ENCODE results near the gene NXPH4. TPM values are rescaled to one million over a fixed set of nuclear protein-coding genes. Genes with fewer than 3 reads are reported as not detected.

NXPH4 gene
- total and polyA plus RNA-seq, 9 donors, result 0.13 to 0.20 TPM; not detected in 7

DNA sequence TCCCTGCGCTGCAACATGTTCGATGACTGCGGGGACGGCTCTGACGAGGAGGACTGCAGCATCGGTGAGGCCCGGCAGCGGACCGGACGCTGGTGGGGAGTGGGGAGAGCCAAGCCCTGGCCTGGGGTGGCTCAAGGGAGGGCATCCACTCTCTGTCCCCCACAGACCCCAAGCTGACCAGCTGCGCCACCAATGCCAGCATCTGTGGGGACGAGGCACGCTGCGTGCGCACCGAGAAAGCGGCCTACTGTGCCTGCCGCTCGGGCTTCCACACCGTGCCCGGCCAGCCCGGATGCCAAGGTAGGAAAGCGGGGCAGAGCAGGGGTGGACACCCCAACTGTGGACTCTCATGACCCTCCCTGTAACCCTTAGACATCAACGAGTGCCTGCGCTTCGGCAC, 11.4 kb upstream of the NXPH4 start:
- no peak for DNase-seq
- Histone ChIP-seq H3K27ac (no peak overlapping the region), H3K27me3 (no peaks in the 10 kb centered on the region), H3K4me1 (ENCODE audit: insufficient read depth) (no peaks in the 10 kb centered on the region), H3K4me3 (no peak overlapping the region), H3K36me3 (no peaks in the 10 kb centered on the region), H3K9me3 (no peaks in the 10 kb centered on the region)
- intact Hi-C loops (cut with DNase I), result no loop called here
- TF ChIP-seq, protein P1, sequence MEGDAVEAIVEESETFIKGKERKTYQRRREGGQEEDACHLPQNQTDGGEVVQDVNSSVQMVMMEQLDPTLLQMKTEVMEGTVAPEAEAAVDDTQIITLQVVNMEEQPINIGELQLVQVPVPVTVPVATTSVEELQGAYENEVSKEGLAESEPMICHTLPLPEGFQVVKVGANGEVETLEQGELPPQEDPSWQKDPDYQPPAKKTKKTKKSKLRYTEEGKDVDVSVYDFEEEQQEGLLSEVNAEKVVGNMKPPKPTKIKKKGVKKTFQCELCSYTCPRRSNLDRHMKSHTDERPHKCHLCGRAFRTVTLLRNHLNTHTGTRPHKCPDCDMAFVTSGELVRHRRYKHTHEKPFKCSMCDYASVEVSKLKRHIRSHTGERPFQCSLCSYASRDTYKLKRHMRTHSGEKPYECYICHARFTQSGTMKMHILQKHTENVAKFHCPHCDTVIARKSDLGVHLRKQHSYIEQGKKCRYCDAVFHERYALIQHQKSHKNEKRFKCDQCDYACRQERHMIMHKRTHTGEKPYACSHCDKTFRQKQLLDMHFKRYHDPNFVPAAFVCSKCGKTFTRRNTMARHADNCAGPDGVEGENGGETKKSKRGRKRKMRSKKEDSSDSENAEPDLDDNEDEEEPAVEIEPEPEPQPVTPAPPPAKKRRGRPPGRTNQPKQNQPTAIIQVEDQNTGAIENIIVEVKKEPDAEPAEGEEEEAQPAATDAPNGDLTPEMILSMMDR (IDR thresholded peaks at IDR 0.05), result no peak
- TF ChIP-seq EP300 (IDR thresholded peaks at IDR 0.05), result no peak
- TF ChIP-seq POLR2A (IDR thresholded peaks at IDR 0.05), result no peak
- WGBS, 3 donors, result 86 to 88% (median 88%) methylated on average over 26 of the region's 26 CpGs

DNA sequence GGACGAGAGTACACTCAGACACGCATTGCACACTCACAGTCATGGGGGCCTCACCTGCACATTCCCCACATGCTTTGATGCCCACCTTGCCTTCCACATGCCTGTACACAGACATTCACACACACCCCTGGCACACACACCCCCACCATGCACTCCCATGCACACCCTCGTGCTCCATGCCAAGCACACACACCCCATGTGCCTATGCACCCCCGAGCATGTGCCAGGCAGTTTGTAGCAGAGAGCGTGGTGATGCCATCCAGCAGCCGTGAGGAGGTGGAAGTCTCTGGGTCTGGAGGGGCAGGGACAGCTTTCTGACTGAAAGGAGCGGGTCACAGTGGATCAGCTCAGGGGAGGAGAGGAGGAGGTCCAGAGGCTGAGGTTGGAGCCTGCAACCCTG, 10.7 kb upstream of the NXPH4 start:
- intact Hi-C loops (cut with DNase I), result no loop called here
- TF ChIP-seq, protein P1 (IDR thresholded peaks at IDR 0.05), result no peak
- no peak for TF ChIP-seq POLR2A (IDR thresholded peaks at IDR 0.05)
- no peak for TF ChIP-seq EP300 (IDR thresholded peaks at IDR 0.05)
- no peak for DNase-seq
- 80 to 85% (median 84%) methylated on average over 7 of the region's 7 CpGs for WGBS, 3 donors
- no peaks in the 10 kb centered on the region for H3K9me3 ChIP-seq
- no peaks in the 10 kb centered on the region for H3K36me3 ChIP-seq
- H3K4me1 ChIP-seq (ENCODE audit: insufficient read depth), result no peaks in the 10 kb centered on the region
- H3K27me3 ChIP-seq, result no peaks in the 10 kb centered on the region
- no peak overlapping the region for H3K27ac ChIP-seq
- no peak overlapping the region for H3K4me3 ChIP-seq

DNA sequence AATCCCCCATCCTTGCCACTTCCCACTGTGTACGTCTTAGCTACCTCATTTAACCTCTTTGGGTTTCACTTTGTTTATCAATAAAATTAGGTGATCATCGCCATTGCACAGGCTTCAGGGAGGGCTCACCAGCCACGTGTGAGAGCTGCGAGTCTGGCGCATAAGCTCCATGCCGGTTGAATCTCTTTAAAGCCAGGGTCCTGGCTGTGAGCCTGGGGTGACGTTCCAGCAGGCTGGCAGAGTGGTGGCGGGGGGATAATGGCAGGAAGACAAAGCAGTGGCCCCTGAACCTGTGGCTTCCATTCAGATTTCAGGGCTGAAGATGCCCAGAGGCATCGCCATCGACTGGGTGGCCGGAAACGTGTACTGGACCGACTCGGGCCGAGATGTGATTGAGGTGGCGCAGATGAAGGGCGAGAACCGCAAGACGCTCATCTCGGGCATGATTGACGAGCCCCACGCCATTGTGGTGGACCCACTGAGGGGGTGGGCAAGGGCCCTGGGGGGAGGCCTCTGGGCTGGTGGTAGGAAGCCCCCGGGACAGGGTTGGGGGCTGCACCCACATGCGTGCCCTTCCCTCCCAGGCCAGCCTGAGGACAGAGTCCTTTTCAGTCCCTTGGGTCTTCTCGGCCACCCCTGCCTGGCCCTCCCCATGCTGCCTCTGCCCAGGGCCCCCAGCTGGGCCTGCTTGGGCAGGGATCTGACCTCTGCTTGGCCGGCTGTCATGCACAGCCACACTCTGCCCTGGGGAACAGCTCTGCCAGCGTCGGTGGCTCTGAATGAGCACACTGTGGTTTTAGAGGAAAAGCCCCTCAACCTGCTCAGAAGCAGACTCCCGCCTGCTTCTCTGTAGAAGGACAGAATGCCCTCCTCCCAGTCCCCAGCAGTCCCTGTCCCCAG, 8.6 kb upstream of the NXPH4 start:
- Histone ChIP-seq H3K9me3 (no peaks in the 10 kb centered on the region), H3K27me3 (no peaks in the 10 kb centered on the region), H3K4me3 (no peak overlapping the region), H3K27ac (no peak overlapping the region), H3K4me1 (ENCODE audit: insufficient read depth) (no peaks in the 10 kb centered on the region), H3K36me3 (no peaks in the 10 kb centered on the region)
- DNase-seq, result no peak
- TF ChIP-seq POLR2A (IDR thresholded peaks at IDR 0.05) (no peak), EP300 (IDR thresholded peaks at IDR 0.05) (no peak)
- TF ChIP-seq, protein P1 (IDR thresholded peaks at IDR 0.05), result no peak
- WGBS, 3 donors, result 81 to 89% (median 84%) methylated on average over 28 to 29 of the region's 29 CpGs
- intact Hi-C loops (cut with DNase I), result no loop called here

DNA sequence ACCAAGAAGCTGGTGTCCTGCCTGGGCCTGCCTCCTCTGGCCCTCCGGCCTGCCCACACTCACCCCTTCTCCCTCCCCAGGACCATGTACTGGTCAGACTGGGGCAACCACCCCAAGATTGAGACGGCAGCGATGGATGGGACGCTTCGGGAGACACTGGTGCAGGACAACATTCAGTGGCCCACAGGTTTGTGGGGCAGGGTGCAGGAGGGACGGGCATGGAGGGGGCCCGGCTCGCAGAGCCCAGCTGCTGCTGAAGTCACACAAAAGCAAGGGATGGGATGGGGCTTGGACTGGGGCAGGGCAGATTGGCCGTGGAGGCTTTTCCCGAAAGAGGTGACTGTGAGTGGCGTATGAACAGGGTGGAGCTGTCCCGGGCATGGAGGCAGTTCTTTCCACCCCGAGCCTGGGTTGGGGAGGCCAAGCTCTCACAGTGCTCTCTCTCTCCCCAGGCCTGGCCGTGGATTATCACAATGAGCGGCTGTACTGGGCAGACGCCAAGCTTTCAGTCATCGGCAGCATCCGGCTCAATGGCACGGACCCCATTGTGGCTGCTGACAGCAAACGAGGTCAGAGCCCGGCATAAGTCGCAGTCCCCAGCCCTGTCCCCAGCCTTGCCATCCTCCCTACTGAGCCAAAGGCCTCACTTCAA, 7.8 kb upstream of the NXPH4 start:
- no peak overlapping the region for H3K4me3 ChIP-seq
- no peak for DNase-seq
- H3K9me3 ChIP-seq, result no peaks in the 10 kb centered on the region
- H3K27me3 ChIP-seq, result no peaks in the 10 kb centered on the region
- no peak overlapping the region for H3K27ac ChIP-seq
- 69 to 78% (median 73%) methylated on average over 21 to 22 of the region's 22 CpGs for WGBS, 3 donors
- TF ChIP-seq POLR2A (IDR thresholded peaks at IDR 0.05) (no peak), EP300 (IDR thresholded peaks at IDR 0.05) (no peak)
- TF ChIP-seq, protein P1 (IDR thresholded peaks at IDR 0.05), result no peak
- intact Hi-C loops (cut with DNase I), result no loop called here
- H3K36me3 ChIP-seq, result no peaks in the 10 kb centered on the region
- H3K4me1 ChIP-seq (ENCODE audit: insufficient read depth), result no peaks in the 10 kb centered on the region
